C4-2B (cell line): ENCODE data around the gene DVL1.

Source experiments
- ZFX ChIP-seq: fragments of 450-650 bp; IDR thresholded peaks from 2 replicates; pipeline ENCODE4 v1.6.1; 2017
- TF ChIP-seq, protein P1 (sequence below): fragments of 450-650 bp; conservative IDR thresholded peaks from 2 replicates; pipeline ENCODE4 v1.5.1; 2017; ENCODE audit warnings: mild to moderate bottlenecking

DNA sequence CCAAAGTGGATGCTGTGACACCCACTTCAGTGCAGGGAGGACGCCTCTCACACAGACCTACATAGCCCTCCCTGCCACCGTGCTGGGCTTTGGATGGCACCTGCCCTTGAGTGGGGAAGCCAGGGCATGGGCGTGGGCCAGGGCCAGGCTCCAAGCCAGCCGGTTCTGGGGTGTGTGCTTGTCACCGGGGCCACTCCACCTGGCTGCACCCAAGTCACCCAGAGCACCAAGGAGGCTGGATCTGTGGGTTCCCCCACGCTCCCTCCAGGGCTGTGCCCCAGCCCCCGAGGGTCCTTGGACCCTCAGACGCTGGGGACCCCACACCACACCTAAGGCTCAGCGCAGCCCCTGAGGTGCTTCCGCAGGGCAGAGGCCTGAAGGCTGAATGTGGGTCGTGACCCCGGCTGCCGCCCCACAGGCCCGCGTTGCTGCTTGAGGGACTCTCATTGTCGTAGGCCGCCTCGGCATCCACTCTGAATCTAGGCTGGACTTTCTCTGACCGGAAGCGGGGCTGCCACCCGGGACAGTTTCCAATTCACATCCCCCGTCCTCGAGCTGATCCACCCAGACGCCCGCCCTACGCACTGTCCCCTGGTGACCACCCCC is 7.7 kb upstream of the DVL1 start:
- TF ChIP-seq, protein P1, sequence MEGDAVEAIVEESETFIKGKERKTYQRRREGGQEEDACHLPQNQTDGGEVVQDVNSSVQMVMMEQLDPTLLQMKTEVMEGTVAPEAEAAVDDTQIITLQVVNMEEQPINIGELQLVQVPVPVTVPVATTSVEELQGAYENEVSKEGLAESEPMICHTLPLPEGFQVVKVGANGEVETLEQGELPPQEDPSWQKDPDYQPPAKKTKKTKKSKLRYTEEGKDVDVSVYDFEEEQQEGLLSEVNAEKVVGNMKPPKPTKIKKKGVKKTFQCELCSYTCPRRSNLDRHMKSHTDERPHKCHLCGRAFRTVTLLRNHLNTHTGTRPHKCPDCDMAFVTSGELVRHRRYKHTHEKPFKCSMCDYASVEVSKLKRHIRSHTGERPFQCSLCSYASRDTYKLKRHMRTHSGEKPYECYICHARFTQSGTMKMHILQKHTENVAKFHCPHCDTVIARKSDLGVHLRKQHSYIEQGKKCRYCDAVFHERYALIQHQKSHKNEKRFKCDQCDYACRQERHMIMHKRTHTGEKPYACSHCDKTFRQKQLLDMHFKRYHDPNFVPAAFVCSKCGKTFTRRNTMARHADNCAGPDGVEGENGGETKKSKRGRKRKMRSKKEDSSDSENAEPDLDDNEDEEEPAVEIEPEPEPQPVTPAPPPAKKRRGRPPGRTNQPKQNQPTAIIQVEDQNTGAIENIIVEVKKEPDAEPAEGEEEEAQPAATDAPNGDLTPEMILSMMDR: no peak
- no peak for TF ChIP-seq ZFX
